Calu3 (cell line): ENCODE data around the gene VEGFB. TPM values are rescaled to one million over a fixed set of nuclear protein-coding genes. Genes with fewer than 3 reads are reported as not detected.

Experiments
- Bru-seq: library from RNA; stranded (reverse); fragments of 400-500 nt; gene quantifications from one replicate; lab custom pipeline; 2021; lab: Mats Ljungman, UMichigan
- BruChase-seq, 2 experiments: library from RNA; stranded (reverse); fragments of 400-500 nt; gene quantifications; one replicate each; lab custom pipeline; 2021; lab: Mats Ljungman, UMichigan
- BruUV-seq: library from RNA; stranded (reverse); fragments of 400-500 nt; replicated peaks from 2 replicates; lab custom pipeline; 2021; lab: Mats Ljungman, UMichigan
- CTCF ChIA-PET: fragments of 300-600 bp; sonication (Branson Sonifier 250); formaldehyde crosslinking; loops from one replicate; lab custom pipeline; 2022; ENCODE audit warnings: antibody characterized with exemption; lab: Charles Lee
- DNase-seq: peaks from one replicate; pipeline ENCODE4 v3.0.0; 2022
- H3K27ac Mint-ChIP-seq: one replicate; pipeline ENCODE4 v1.8.0; 2022; ENCODE audit warnings: mixed read lengths; ENCODE audit not compliant: unreplicated experiment
- H3K27me3 Mint-ChIP-seq: one replicate; pipeline ENCODE4 v1.8.0; 2022; ENCODE audit warnings: mixed read lengths; ENCODE audit not compliant: unreplicated experiment
- H3K36me3 Mint-ChIP-seq: one replicate; pipeline ENCODE4 v1.8.0; 2022; ENCODE audit warnings: mild to moderate bottlenecking, moderate library complexity, mixed read lengths; ENCODE audit not compliant: insufficient read depth, unreplicated experiment
- H3K4me1 Mint-ChIP-seq: one replicate; pipeline ENCODE4 v1.8.0; 2022; ENCODE audit warnings: mild to moderate bottlenecking, low read depth, mixed read lengths; ENCODE audit not compliant: unreplicated experiment
- H3K4me3 Mint-ChIP-seq: one replicate; pipeline ENCODE4 v1.8.0; 2022; ENCODE audit warnings: mild to moderate bottlenecking, low read depth, moderate library complexity, mixed read lengths; ENCODE audit not compliant: unreplicated experiment
- H3K9me3 Mint-ChIP-seq: one replicate; pipeline ENCODE4 v1.8.0; 2022; ENCODE audit warnings: low read depth, mixed read lengths; ENCODE audit not compliant: unreplicated experiment
- intact Hi-C: fragments of 100-400 bp; cut with micrococcal nuclease; formaldehyde crosslinking; loops from one replicate; pipeline ENCODE4 v1.10.0; 2022; ENCODE audit not compliant: unreplicated experiment
- long read RNA-seq: library from polyadenylated mRNA; stranded (forward); transcript quantifications from one replicate; pipeline ENCODE4 v2.0.0, GENCODE V29; 2022
- total RNA-seq: library from RNA; stranded (reverse); gene quantifications from 2 replicates; pipeline ENCODE4 v1.2.3, GENCODE V29; 2022
- TF ChIP-seq, protein P1 (sequence below): fragments of 200-600 bp; IDR thresholded peaks from one replicate; pipeline ENCODE4 v1.8.0; 2022; ENCODE audit warnings: antibody characterized with exemption; ENCODE audit not compliant: unreplicated experiment

Gene VEGFB, protein sequence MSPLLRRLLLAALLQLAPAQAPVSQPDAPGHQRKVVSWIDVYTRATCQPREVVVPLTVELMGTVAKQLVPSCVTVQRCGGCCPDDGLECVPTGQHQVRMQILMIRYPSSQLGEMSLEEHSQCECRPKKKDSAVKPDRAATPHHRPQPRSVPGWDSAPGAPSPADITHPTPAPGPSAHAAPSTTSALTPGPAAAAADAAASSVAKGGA
- total RNA-seq (88.8 and 91.5 TPM in 2 replicates), Bru-seq, nascent RNA (percentile 55 among the genes with signal in this experiment), BruChase-seq, experiment 1, labeled RNA remaining after a 6-hour chase (percentile 75 among the genes with signal in this experiment), BruChase-seq, experiment 2, labeled RNA remaining after a 2-hour chase (percentile 73 among the genes with signal in this experiment)
- long read RNA-seq, transcript VEGFB-201 (7 exons, 1,380 nt): major isoform, 50 of 88 reads
- long read RNA-seq, transcript VEGFB-202 (7 exons, 979 nt): minor isoform, 8 of 88 reads
- long read RNA-seq, partial matches to known transcripts: 19 of 88 reads
- long read RNA-seq, other reads (novel, unspliced or antisense): 11 of 88 reads

DNA sequence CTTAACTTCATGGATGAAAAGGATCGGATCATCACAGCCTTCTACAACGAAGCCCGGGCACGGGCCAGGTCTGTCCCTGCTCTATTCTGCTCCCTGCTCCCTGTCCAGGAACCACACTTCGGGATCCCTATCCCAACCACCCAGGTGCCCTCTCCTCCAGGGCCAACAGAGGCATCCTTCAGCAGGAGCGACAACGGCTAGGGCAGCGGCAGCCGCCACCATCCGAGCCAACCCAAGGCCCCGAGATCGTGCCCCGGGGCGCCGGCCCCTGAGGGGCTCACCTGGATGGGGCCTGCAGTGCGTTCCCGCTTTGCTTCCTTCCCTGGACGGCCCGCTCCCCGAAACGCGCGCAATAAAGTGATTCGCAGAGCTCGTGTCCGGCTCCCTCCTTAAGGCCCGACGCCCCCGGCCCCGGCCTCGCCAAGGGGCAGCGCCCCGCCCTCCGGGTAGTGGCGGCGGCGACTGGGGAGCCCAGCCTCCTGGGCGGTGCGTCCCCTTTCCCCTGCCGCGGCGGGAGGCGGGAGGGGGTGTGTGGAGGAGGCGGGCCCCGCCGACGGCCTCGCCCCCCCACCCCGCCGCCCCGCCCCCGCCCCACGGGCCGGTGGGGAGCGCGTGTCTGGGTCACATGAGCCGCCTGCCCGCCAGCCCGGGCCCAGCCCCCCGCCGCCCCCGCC lies at the start of gene VEGFB:
Gene VEGFB (plus strand): TSS at position 672 of the 674 bp plus-strand sequence. CDS start 250 bp downstream, outside the sequence.
- Mint-ChIP-seq H3K27ac (peak within 1 kb of the TSS; percentile 69), H3K27me3 (no peaks in the 10 kb centered on the region), H3K36me3 (peaks cover 86% of the 10 kb centered on the region), H3K4me1 (peaks cover 15% of the 10 kb centered on the region), H3K9me3 (no peaks in the 10 kb centered on the region), H3K4me3 (peak within 1 kb of the TSS; percentile 82)
- TF ChIP-seq, protein P1, sequence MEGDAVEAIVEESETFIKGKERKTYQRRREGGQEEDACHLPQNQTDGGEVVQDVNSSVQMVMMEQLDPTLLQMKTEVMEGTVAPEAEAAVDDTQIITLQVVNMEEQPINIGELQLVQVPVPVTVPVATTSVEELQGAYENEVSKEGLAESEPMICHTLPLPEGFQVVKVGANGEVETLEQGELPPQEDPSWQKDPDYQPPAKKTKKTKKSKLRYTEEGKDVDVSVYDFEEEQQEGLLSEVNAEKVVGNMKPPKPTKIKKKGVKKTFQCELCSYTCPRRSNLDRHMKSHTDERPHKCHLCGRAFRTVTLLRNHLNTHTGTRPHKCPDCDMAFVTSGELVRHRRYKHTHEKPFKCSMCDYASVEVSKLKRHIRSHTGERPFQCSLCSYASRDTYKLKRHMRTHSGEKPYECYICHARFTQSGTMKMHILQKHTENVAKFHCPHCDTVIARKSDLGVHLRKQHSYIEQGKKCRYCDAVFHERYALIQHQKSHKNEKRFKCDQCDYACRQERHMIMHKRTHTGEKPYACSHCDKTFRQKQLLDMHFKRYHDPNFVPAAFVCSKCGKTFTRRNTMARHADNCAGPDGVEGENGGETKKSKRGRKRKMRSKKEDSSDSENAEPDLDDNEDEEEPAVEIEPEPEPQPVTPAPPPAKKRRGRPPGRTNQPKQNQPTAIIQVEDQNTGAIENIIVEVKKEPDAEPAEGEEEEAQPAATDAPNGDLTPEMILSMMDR: no peak
- CTCF ChIA-PET: no interaction called here
- BruUV-seq: TSS peak; percentile 37
- peak; percentile 79 for DNase-seq
- intact Hi-C loops: no loop called here

- Mint-ChIP-seq H3K9me3 (no peaks in the 10 kb centered on the region), H3K36me3 (peaks cover 26% of the 10 kb centered on the region), H3K4me3 (no peak overlapping the region), H3K27me3 (no peaks in the 10 kb centered on the region), H3K4me1 (peaks cover 31% of the 10 kb centered on the region), H3K27ac (no peak overlapping the region)
- intact Hi-C loops: loop anchor here (2.0 kb wide), 1 partner anchor 52 kb away; no protein-coding TSS in a partner anchor
- TSS peak; percentile 67 for BruUV-seq
- CTCF ChIA-PET: interaction anchor here (0.5 to 1.4 kb wide), 9 partner anchors 19 to 754 kb away, joined by 3 to 12 read pairs (median 4); partner anchors contain the start of genes PRDX5 and TRMT112
- peak; percentile 74 for DNase-seq
- TF ChIP-seq, protein P1: no peak
Observed at GRCh38 chr11:64185175-64185692, 49.1 kb upstream of the VEGFB start.

DNA sequence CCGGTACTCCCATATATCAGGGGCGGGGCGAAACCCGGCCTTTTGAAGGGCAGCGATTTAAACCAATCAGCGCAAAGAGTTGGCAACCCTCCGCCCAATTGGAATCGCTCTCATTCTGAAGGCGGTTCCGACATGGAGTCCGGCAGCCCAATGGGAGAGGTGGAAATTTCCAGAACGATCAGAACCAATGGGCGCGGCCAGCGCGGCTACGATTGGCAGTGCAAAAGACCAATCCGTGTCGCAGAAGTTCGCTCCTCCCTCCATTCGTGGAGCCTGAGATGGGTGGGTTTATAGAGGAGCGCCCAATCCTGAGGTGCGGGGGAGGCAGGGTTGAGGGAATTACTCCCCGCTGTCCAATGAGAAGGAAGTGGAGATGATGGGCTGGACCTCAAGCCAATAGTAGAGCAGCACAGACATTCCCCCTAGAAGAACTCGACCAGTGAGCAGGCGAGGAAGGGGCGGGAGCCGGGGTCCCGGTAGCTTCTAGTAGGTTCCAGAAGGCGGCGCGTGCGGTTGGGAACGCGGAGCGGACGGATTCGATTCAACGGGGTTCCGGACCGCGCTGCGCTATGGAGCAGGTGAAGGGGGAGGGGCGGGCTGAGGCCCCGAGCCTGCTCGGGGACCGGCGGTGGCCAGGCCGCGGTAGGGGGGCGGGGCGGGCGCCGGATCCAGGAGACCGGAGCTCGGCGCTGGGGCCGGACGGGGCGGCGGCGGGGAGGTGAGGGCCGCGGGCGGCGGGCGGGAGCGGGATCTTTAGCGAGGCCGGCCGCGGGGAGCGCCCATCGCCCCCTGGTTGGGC lies 48.5 kb upstream of the VEGFB start, which contains the start of gene STIP1:
Gene STIP1 (plus strand): TSS at position 479 of the 799 bp plus-strand sequence. CDS start 91 bp downstream, at position 570.
- CTCF ChIA-PET: interaction anchor here (0.5 to 1.4 kb wide), 10 partner anchors 19 to 1330 kb away, joined by 3 to 12 read pairs (median 4); partner anchors contain the start of genes PRDX5 and TRMT112
- no peak within 1 kb of the TSS for H3K4me3 Mint-ChIP-seq
- H3K27ac Mint-ChIP-seq: no peak within 1 kb of the TSS
- no TSS peak for BruUV-seq
- intact Hi-C loops: loop anchor here (2.0 kb wide), 1 partner anchor 51 kb away; no protein-coding TSS in a partner anchor
- DNase-seq: peak; percentile 97
- no peaks in the 10 kb centered on the region for H3K27me3 Mint-ChIP-seq
- no peaks in the 10 kb centered on the region for H3K9me3 Mint-ChIP-seq
- peaks cover 28% of the 10 kb centered on the region for H3K4me1 Mint-ChIP-seq
- peaks cover 31% of the 10 kb centered on the region for H3K36me3 Mint-ChIP-seq
- TF ChIP-seq, protein P1: no peak
